HG03135 (cell line): ENCODE data around the gene SLC2A9.
"Not testable (repeated sequence)": the region's sequence is repeated elsewhere in the genome, so short reads cannot be mapped to it uniquely, and the experiment has no call there.

Experiments
- ATAC-seq: cut with Tn5 transposase; IDR thresholded peaks from one replicate; pipeline ENCODE4 v1.9.1; 2021; ENCODE audit warnings: mild to moderate bottlenecking, moderate library complexity; ENCODE audit not compliant: unreplicated experiment

The SLC2A9 gene

GRCh38 chr4:9845791-9846493 lies 175.4 kb downstream of the SLC2A9 start:
- ATAC-seq = no peak

DNA sequence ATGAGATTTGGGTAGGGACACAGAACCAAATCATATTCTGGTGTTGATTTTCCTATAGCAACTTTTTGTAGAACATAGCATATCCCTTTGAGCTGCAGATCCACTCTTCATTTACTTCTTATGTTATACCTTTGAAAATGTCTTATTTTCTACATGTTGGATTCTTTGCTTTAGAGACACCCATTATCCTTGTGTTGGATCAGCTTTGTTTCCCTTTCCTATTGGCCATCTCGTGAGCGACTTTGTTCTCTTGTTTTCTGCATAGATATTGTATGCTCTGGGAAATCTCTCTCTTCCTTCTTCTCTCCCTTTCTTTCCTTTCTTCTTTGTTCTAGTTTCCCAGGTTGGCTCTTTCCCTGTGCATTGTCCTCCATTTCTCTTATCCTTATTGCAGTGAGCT lies 180.2 kb downstream of the SLC2A9 start:
- no peak for ATAC-seq

DNA sequence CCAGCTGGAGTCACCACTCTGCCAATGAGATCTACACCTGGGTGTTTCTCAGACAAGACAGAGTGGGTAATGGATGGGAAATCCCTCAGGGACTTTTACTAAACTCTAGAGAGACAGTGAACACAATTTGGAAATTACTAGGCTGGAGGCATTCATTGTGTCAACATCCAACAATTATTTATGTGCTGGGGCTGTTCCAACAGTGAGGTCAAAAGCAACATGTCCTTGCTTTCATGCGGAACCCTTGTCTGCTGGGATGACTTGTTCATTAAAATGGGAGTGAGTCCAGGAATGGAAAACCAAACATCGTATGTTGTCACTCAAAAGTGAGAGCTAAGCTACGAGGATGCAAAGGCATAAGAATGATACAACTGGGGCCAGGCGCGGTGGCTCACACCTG lies 185.9 kb downstream of the SLC2A9 start:
- no peak for ATAC-seq

GRCh38 chr4:9833421-9833820 lies 187.9 kb downstream of the SLC2A9 start:
- ATAC-seq = no peak

DNA sequence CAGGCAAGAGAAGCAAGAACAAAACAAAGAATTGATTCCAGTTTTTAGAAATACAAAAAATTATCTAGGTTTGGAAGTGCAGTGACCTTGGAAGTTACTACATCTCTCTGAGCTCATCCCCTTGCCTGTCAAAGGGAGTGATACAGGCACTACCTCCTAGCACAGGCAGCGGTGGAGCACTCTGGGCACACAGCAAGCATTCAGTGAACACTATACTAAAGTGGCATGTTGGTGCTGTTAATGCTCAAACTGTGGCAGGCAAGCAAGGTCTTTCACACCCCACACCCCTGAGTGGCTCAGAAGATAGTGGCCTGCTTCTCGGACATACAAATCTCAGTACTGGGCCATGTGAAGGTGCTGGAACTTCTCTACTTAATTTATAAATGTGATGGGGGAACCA lies 188.7 kb downstream of the SLC2A9 start:
- no peak for ATAC-seq

GRCh38 chr4:9826551-9826950 lies 194.7 kb downstream of the SLC2A9 start:
- no peak for ATAC-seq

GRCh38 chr4:9825049-9825448 lies 196.2 kb downstream of the SLC2A9 start:
- no peak for ATAC-seq

DNA sequence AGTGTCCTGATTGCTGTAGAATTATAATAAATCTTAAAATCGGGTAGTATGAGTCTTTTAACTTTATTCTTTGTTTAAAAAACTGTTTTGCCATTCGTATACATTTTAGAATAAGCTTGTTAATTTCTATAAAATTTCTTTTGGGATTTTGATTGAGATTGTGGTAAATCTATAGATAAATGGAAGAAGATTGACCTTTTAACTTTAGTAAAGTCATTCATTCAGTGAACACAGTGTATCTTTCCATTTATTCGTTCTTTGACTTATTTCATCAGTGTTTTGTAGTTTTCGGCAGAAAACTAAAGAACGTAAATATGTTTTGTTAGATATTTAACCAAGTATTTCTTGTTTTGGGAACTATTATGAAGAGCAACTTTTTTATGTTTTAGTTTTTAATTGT lies 201.0 kb downstream of the SLC2A9 start:
- no peak for ATAC-seq

DNA sequence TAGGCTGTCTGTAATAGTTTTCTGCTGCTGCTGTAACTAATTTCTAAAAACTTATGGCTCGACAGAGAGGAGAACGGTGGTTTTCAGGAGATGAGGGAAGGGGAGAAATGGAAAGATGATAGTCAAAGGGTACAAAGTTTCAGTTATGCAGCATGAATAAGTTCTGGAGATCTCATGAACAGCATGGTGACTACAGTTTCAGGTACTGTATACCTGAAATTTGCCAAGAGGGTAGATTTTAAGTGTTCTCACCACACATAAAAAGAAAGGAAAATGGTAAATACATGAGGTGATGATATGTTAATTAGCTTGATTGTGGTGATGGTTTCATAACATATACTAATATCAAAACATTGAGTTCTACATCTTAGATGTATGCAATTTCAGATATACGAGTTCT lies 205.0 kb downstream of the SLC2A9 start:
- ATAC-seq = no peak

GRCh38 chr4:9812501-9813340 lies 208.6 kb downstream of the SLC2A9 start:
- ATAC-seq = peak; percentile 79

DNA sequence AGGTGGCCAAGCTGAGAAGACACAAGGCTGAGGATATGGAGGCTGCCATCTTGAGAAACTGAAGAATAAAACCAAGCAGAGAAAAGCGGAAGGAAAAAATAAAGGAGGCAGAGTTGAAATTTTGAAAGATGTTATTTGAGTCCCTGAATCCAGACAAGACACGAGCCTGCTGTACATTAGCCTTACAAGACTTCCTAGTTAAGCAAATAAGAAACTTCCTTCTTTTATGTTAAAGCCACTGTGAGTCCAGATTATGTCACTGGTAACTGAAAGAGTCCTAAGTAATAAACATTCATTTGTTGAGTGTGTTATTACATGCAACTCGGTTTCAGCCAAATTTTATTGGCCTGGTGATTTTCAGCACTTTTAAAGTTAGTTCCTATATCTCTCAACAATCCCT lies 209.5 kb downstream of the SLC2A9 start:
- no peak for ATAC-seq

GRCh38 chr4:9808077-9808476 lies 213.2 kb downstream of the SLC2A9 start:
- no peak for ATAC-seq

DNA sequence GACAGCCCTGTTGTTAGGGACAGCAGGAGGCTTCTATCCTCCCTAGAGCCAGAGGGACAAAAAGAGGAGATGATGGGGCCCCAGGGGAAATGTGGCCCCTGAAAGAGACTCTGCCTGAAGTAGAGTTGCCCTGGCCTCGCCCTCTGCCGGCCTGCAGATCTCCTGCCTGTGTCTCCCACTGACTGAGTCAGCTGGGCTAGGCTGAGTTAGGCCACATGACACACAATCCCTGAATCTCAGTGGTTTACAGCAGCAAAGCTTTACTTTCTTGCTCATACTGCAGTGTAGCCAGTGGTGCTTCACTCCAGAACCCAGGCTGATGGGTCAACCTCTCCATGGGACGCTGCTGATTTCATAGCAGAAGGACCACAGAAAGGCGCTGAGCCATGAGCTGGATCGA lies 216.4 kb downstream of the SLC2A9 start:
- no peak for ATAC-seq

DNA sequence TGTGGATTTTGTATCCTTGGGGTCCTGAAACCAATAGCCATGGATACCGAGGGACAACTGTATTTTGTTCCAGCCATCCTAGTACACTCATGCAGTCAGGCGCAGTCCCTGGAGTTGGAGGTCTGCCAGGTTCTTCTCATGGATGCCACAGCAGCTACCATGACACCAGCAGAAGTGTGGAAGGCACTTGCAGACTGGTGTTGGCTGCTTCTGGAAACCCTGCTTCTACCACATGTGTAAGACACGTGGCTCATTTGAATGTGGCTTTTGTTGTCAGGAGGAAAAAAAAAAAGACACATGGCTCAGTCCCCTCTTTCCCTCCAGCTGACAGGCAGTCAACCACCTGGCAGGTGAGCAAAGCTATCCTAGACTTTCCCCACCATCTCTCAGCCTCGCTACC lies 220.4 kb downstream of the SLC2A9 start:
- no peak for ATAC-seq

DNA sequence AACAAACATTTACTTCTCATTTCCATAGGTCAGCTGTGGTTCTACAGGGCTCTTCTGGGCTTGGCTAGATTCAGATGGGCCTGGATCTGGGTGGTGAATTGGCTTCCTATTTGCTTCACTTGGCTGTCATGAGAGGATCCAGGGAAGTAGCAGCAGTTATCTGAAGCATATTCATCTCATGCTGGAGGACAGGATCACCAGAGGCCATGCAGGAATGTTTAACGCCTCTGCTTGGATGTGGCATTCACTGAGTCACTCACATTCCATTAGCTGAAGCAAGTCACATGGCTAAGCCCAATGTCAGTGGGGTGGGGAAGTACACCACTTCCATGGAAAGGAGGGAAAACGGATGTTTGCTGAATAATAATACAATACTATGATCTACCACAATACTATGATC lies 224.7 kb downstream of the SLC2A9 start:
- not testable (repeated sequence) for ATAC-seq

DNA sequence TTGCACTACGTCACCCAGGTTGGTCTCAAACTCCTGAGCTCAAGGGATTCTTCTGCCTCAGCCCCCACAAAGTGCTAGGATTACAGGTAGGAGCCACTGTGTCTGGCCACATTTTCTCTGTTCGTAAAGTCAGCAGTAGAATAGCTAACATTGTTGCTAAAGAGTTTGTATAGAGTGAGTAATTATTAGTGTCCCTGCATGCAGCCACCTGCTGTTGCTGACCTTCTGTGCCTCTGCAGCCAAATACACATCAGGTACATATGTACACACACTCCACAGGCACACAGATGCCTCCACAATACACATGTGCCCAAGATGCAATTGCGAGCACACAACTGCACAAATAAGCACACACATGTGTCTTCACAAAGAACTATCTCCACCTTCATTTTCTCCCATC lies 228.9 kb downstream of the SLC2A9 start:
- ATAC-seq = no peak

DNA sequence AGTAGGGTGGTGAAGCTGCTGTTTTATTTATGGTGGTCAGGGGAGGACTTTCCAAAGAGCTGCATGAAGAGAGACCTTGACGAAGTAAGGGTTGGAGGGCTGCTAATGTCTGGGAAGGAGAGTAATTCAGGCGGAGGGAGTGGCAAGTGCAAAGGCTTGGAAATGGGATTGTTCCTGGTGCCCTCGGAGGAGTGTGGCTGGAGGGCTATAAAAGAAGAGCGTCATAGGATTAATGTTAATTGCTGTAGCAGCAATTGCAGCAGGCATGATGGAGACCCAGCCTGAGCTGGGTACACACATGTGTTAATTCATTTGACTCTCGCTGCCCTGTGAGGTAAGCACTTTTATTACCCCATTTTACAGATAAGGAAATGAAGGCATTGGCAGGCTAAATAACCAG lies 235.4 kb downstream of the SLC2A9 start:
- ATAC-seq = not testable (repeated sequence)

GRCh38 chr4:9782136-9782436 lies 239.2 kb downstream of the SLC2A9 start:
- ATAC-seq = no peak

- no peak for ATAC-seq
Observed at GRCh38 chr4:9781343-9782135, 239.8 kb downstream of the SLC2A9 start, which contains the start of gene DRD5. DRD5 (plus strand) TSS chr4:9781634; CDS start chr4:9782030, 396 bp downstream.
